IPS-18a (cell line): ENCODE measurements around the gene NBEAL1.
A peak's percentile ranks its signal among the peaks of the same experiment; 100 is the strongest.
"Not testable (repeated sequence)": the region's sequence is repeated elsewhere in the genome, so short reads cannot be mapped to it uniquely, and the experiment has no call there.

Experiments
- H3K27ac ChIP-seq: one replicate; pipeline ENCODE4 v1.5.1; 2013; ENCODE audit warnings: low read length
- H3K27me3 ChIP-seq: one replicate; pipeline ENCODE4 v1.6.1; 2013; ENCODE audit warnings: mild to moderate bottlenecking, low read length; ENCODE audit not compliant: control insufficient read depth, insufficient read depth
- H3K36me3 ChIP-seq: one replicate; pipeline ENCODE4 v1.6.1; 2013; ENCODE audit warnings: low read depth, low read length; ENCODE audit not compliant: control insufficient read depth
- H3K4me1 ChIP-seq: one replicate; pipeline ENCODE4 v1.6.1; 2013; ENCODE audit warnings: low read depth, low read length; ENCODE audit not compliant: control insufficient read depth
- H3K4me3 ChIP-seq: one replicate; pipeline ENCODE4 v1.5.1; 2013; ENCODE audit warnings: low read length
- H3K9ac ChIP-seq: one replicate; pipeline ENCODE4 v1.6.1; 2013; ENCODE audit warnings: mild to moderate bottlenecking, low read length, moderate library complexity
- H3K9me3 ChIP-seq: one replicate; pipeline ENCODE4 v1.6.1; 2013; ENCODE audit warnings: low read depth, low read length; ENCODE audit not compliant: control insufficient read depth

NBEAL1 gene

DNA sequence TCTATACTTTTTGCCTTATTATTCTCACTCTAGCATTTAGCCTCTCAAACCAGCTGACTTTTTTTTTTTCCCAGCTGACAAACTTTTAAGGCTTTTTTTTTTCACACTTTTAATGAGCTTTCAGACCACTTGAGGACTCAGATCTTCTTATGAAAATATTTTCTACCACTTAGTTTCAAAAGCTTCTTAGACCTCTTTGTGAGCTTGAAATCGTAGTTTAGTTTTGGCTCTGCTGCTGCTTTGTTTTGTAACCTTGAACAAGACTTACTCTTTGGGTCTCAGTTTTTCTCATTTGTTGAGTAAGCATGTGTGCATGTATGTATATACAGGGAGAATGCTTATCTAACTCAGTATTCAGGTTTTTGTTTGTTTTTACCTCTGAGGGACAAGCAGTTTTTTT, 3.5 kb downstream of the NBEAL1 start:
- H3K27ac ChIP-seq = no peak overlapping the region
- H3K27me3 ChIP-seq = no peaks in the 10 kb centered on the region
- no peaks in the 10 kb centered on the region for H3K9me3 ChIP-seq
- H3K4me1 ChIP-seq = no peaks in the 10 kb centered on the region
- peak overlapping the region; percentile 6 for H3K9ac ChIP-seq
- no peaks in the 10 kb centered on the region for H3K36me3 ChIP-seq
- peak overlapping the region; percentile 19 for H3K4me3 ChIP-seq

DNA sequence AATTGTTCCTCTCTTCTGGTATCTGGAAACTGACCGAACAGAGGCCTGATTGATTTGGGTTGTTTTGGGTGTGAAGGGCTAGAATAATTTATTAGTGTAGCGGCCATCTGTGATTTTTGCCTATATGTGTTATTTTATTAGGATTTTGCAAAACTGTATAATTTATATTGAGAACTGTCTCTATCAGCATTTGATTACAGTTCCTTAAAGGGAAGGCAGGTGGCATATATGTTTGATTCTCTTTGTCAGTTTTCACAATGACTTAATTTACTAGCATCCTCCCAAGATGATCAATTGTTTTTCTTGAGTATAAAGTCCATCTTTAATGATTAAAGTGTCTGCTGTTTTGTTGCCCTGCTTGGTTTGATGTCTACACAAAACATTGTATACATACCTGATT, 4.5 kb downstream of the NBEAL1 start:
- Histone ChIP-seq H3K27me3 (no peaks in the 10 kb centered on the region), H3K4me1 (no peaks in the 10 kb centered on the region), H3K36me3 (no peaks in the 10 kb centered on the region), H3K4me3 (no peak overlapping the region), H3K27ac (no peak overlapping the region), H3K9ac (no peak overlapping the region), H3K9me3 (no peaks in the 10 kb centered on the region)

DNA sequence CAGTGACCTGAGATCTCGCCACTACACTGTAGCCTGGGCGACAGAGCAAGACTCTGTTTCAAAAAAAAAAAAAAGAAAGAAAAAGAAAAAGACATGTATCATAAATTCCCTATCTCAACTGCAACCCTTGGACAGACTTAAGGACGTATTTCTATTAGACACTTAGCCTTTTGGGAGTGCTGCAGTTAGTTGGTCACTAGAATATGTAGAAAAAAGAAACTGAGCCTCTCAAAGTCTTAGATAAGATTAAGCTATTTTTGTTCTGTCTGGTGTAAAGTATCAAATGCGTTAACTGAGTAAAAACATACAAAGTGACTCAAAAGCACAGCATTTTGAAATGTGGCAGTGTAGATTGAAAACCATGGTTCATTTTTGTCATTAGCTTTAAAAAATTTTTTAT, 7.3 kb downstream of the NBEAL1 start:
- no peak overlapping the region for H3K9ac ChIP-seq

DNA sequence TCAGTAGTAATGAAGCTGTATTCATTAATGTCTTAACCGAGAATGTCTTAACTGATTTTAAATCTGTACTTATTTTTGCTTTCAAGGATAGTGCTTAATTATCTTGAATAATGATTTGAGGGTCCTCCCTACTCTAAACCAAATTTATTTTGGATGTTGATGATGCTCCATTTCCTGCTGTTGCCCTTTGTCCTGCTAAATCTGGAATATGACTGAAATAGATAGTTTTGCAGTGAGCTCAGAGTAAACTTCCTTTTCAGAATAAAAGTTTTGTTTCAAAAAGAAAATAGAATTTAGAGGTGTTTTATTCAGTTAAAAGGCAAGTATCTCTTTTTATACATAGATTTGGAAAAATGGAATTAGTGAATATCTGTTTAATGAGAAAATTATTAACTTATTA, 8.1 kb downstream of the NBEAL1 start:
- H3K36me3 ChIP-seq = no peaks in the 10 kb centered on the region

More for the DNA sequence above, 7.3 kb downstream of the NBEAL1 start:
- H3K27ac ChIP-seq = no peak overlapping the region
- H3K4me1 ChIP-seq = no peaks in the 10 kb centered on the region
- H3K9me3 ChIP-seq = no peaks in the 10 kb centered on the region
- H3K36me3 ChIP-seq = no peaks in the 10 kb centered on the region
- H3K4me3 ChIP-seq = no peak overlapping the region
- no peaks in the 10 kb centered on the region for H3K27me3 ChIP-seq

DNA sequence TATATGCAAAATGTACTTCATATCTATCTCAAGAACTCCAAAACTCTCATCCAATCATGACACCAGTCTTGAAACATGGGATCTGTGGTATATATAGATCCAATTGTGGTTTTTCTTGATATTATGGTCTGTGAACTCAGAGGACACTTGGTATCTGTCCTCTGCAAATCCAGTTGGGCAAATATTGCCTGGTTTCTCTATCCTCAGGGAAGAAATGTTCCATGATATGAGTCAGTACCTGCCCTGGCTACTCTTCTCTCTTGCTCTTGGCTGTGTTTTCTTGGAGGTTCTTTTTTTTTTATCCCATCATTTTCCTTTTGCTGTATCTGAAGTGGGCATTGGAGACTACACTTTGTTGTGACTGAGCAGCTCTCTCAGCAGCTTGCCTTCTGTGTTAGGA, 10.9 kb downstream of the NBEAL1 start:
- Histone ChIP-seq H3K27ac (no peak overlapping the region), H3K9ac (no peak overlapping the region), H3K36me3 (no peaks in the 10 kb centered on the region), H3K4me3 (no peak overlapping the region), H3K4me1 (no peaks in the 10 kb centered on the region), H3K9me3 (no peaks in the 10 kb centered on the region), H3K27me3 (no peaks in the 10 kb centered on the region)

More for the DNA sequence above, 8.1 kb downstream of the NBEAL1 start:
- no peaks in the 10 kb centered on the region for H3K9me3 ChIP-seq
- H3K27ac ChIP-seq = no peak overlapping the region
- no peak overlapping the region for H3K4me3 ChIP-seq
- H3K4me1 ChIP-seq = no peaks in the 10 kb centered on the region
- no peaks in the 10 kb centered on the region for H3K27me3 ChIP-seq
- H3K9ac ChIP-seq = no peak overlapping the region

DNA sequence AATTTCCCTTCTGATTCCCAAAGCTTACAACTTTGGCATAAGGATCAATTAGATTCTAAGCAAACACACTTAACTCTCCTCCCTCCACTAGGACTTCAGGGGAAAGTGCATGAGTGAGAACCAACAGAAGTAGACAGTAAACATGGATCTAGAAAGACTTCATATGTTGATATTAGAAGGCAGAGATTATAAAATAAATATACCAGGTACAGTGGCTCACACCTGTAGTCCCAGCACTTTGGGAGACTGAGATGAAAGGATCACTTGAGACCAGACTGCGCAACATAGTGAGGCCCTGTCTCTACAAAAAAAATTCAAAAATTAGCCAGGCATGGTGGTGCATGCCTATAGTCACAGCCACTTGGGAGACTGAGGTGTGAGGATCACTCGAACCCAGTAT, 15.9 kb downstream of the NBEAL1 start:
- Histone ChIP-seq H3K27ac (no peak overlapping the region), H3K36me3 (no peaks in the 10 kb centered on the region), H3K27me3 (no peaks in the 10 kb centered on the region), H3K9ac (no peak overlapping the region), H3K4me3 (no peak overlapping the region), H3K9me3 (no peaks in the 10 kb centered on the region), H3K4me1 (no peaks in the 10 kb centered on the region)

DNA sequence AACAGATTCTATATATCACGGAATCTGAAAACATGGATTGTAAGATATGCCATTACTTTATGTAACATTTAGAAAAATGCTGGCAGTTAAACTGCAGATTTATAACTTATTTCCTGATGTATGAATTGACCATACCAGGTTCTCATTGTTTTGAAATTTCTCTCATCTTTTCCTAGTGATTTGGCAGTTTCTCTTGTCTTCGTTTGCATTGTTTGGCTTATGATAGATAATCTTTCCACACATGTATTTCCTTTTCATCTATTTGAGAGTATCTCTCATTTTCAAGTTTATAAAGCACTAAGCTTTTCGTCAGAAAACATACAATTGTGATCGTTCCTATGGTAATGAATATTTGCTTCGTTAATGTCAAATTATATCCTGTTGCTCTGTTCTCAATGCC, 16.3 kb downstream of the NBEAL1 start:
- H3K27ac ChIP-seq = no peak overlapping the region
- no peaks in the 10 kb centered on the region for H3K4me1 ChIP-seq
- H3K36me3 ChIP-seq = no peaks in the 10 kb centered on the region
- no peak overlapping the region for H3K9ac ChIP-seq
- no peaks in the 10 kb centered on the region for H3K9me3 ChIP-seq
- H3K4me3 ChIP-seq = no peak overlapping the region
- H3K27me3 ChIP-seq = no peaks in the 10 kb centered on the region

DNA sequence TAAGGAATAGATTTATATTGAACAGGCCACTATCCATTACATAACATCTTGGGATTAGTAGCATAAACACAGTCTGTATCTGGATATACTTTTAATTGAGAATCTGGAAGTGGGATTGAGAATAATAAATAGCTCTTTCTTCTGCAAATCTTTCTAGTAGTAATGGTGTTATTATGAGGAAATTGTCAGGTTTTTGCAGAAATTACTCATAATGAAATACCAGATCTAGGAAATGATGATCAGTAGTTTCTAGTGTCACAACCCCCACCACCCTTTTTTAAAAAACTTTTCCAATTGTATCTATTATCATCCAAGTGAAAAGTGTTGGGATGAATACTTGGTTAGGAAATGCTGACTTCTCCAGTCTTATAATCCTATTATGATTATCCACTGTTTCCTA, 18.7 kb downstream of the NBEAL1 start:
- H3K27me3 ChIP-seq = no peaks in the 10 kb centered on the region
- no peaks in the 10 kb centered on the region for H3K36me3 ChIP-seq
- H3K4me1 ChIP-seq = no peaks in the 10 kb centered on the region
- H3K4me3 ChIP-seq = no peak overlapping the region
- H3K9ac ChIP-seq = no peak overlapping the region
- H3K9me3 ChIP-seq = no peaks in the 10 kb centered on the region
- H3K27ac ChIP-seq = no peak overlapping the region

DNA sequence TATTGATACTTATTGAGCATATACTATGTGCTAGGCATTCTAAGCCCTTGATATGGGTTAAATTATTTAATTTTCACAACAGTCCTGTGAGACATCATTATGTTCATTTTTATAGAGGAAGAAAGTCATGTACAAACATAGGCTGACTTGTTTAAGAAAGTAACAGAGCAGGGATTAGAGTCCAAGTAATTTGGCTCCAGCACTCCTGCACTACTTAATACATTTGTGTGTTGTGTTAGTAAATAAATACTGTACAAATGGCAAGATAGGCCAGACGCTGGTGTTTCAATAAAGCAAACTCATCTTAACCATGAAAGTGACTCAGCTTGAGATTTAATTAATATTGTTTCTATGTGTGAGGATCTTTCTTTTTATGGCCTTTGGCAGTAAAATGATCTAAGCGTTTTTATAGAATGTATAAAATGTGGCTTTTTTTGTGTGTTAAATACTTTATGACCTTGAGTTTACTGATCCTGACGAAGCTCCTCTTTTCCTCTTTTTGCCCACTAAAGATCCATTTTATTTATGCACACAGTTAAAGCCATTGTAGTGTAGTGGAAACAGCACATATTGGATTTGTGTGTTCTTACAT, 21.3 kb downstream of the NBEAL1 start:
- H3K9me3 ChIP-seq = no peaks in the 10 kb centered on the region
- no peak overlapping the region for H3K9ac ChIP-seq
- no peak overlapping the region for H3K4me3 ChIP-seq
- no peaks in the 10 kb centered on the region for H3K4me1 ChIP-seq
- no peaks in the 10 kb centered on the region for H3K27me3 ChIP-seq
- no peaks in the 10 kb centered on the region for H3K36me3 ChIP-seq
- H3K27ac ChIP-seq = no peak overlapping the region

DNA sequence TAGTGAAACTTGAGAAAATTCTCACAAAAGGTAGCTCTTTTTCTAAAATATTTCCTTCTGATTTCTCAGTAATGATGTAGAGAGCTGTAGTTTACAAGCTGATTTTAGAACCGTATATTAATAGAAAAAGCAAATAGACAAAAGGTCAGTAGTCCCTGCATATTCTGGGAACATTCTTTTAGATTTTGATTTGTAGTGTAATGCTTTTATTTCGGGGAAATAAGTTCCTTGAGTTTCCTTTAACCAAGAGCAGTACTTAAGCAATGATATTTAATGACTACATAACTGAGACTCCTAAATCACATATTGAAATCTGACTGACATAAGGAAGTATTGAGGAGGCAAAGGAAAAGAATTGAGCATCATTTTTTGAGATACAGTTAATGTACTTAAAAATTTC, 22.4 kb downstream of the NBEAL1 start:
- Histone ChIP-seq H3K4me1 (no peaks in the 10 kb centered on the region), H3K27me3 (no peaks in the 10 kb centered on the region), H3K36me3 (no peaks in the 10 kb centered on the region), H3K27ac (no peak overlapping the region), H3K4me3 (no peak overlapping the region), H3K9me3 (no peaks in the 10 kb centered on the region), H3K9ac (no peak overlapping the region)

DNA sequence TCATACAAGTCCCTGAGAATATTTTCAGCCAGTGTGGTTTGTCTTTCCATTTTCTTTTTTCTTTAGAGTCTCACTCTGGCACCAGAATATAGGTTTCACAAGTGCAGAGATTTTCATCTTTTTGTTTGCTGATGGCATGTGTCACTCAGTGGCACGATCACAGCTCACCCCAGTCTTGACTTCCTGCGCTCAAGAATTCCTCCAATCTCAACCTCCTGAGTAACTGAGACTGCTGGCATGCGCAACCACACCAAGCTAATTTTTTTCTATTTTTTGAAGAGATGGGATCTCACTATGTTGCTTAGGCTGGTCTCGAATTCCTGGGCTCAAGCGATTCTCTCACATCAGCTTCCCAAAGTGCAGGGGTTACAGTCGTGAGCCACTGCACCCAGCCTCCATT, 23.9 kb downstream of the NBEAL1 start:
- H3K27ac ChIP-seq = no peak overlapping the region
- H3K9me3 ChIP-seq = no peaks in the 10 kb centered on the region
- H3K27me3 ChIP-seq = no peaks in the 10 kb centered on the region
- no peaks in the 10 kb centered on the region for H3K4me1 ChIP-seq
- no peak overlapping the region for H3K9ac ChIP-seq
- H3K36me3 ChIP-seq = no peaks in the 10 kb centered on the region
- no peak overlapping the region for H3K4me3 ChIP-seq

DNA sequence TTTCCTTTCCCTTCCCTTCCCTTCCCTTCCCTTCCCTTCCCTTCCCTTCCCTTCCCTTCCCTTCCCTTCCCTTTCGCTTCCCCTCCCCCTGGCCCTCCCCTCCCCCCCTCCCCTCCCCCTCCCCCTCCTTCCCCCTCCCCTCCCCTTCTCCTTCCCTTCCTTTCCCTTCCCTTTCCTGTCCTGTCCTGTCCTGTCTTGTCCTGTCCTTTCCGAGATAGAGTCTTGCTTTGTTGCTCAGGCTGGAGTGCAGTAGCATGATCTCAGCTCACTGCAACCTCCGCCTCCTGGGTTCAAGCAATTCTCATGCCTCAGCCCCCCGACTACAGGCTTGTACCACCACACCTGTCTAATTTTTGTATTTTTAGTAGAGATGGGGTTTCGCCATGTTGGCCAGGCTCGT, 24.5 kb downstream of the NBEAL1 start:
- H3K4me3 ChIP-seq, H3K9me3 ChIP-seq, H3K36me3 ChIP-seq, H3K27ac ChIP-seq, H3K4me1 ChIP-seq, H3K27me3 ChIP-seq, H3K9ac ChIP-seq: not testable (repeated sequence)
